Measurements from ENCODE around the gene DNAJC18. TPM values are rescaled to one million over a fixed set of nuclear protein-coding genes. Genes with fewer than 3 reads are reported as not detected.

The DNAJC18 gene
- total and polyA plus RNA-seq, 12 donors, result 3.4 to 21.1 (median 13.7) TPM

DNA sequence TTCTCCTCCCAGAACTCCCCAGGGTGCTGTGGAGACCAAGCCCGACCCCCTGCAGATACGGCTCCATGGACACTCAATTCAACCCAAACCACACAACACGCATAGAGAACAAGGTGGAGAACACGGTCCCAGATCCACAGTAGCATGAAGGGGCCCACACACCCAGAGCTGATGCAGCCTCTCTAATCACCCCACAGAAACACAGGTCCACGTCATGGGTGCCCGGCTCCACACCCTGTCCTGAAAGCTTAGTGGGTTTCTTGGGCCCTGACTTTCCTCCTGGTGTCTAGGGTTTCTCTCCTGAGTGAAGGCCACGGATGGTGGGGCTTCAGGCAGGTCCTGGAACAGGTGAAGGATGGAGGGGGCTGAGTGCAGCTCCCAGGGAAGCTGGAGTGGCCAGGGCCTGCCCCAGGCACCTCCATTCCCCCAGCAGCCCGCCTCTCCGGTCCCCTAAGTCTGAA lies 54.7 kb downstream of the DNAJC18 start:
- peaks cover 0 to 45% (median 33%) of the 10 kb centered on the region in 9 donors for H3K4me1 ChIP-seq
- H3K27ac ChIP-seq, result peak overlapping the region; percentile 46 to 86 (median 74)
- ATAC-seq (peak in 1 of 8 donors; percentile 8), DNase-seq (no peak)
- H3K4me3 ChIP-seq, result peak overlapping the region in 8 of 10 donors; percentile 25 to 55 (median 46)
- no peaks in the 10 kb centered on the region for H3K9me3 ChIP-seq
- H3K27me3 ChIP-seq, result no peaks in the 10 kb centered on the region
- intact Hi-C loops (cut with DNase I), result no loop called here
- WGBS, 2 donors, result 78 to 87% methylated on average over 9 of the region's 9 CpGs
- TF ChIP-seq, protein P1, sequence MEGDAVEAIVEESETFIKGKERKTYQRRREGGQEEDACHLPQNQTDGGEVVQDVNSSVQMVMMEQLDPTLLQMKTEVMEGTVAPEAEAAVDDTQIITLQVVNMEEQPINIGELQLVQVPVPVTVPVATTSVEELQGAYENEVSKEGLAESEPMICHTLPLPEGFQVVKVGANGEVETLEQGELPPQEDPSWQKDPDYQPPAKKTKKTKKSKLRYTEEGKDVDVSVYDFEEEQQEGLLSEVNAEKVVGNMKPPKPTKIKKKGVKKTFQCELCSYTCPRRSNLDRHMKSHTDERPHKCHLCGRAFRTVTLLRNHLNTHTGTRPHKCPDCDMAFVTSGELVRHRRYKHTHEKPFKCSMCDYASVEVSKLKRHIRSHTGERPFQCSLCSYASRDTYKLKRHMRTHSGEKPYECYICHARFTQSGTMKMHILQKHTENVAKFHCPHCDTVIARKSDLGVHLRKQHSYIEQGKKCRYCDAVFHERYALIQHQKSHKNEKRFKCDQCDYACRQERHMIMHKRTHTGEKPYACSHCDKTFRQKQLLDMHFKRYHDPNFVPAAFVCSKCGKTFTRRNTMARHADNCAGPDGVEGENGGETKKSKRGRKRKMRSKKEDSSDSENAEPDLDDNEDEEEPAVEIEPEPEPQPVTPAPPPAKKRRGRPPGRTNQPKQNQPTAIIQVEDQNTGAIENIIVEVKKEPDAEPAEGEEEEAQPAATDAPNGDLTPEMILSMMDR (IDR thresholded peaks at IDR 0.05), result no peak
- peaks cover 0 to 3% (median 0%) of the 10 kb centered on the region in 9 donors for H3K36me3 ChIP-seq

DNA sequence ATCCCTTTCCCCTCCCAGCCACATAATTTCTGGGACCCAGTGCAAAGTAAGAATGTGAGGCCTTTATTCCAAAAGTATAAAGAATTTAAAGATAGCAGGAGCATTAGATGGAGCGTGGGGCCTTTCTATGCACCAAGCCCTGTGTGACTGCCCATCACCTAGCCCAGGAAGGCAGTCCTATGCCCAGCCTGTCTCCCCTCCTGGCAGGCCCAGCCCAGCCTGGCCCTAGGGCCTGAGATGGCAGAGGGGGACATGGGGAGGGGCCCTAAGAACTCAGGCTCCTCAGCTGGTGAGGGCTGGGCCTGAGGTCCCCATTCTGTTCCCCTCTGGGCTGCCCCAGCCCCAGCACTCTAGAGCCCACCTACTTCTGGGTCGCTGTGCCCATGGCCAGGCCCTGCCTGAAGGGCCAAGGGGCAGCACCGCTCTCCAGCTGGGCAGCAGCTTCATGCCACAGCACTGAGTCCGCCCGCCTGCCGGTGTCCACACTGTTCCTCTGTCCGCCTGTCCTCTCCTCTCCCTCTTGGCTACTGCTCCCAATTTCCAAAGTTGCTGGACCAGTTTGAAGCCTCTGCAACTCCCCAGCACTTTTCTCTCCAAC lies 55.2 kb downstream of the DNAJC18 start:
- H3K27ac ChIP-seq, result peak overlapping the region in 5 of 10 donors; percentile 72 to 86 (median 78)
- 86 to 90% methylated on average over 7 of the region's 7 CpGs for WGBS, 2 donors
- TF ChIP-seq, protein P1 (IDR thresholded peaks at IDR 0.05), result no peak
- DNase-seq (no peak), ATAC-seq (no peak)
- H3K4me1 ChIP-seq, result peaks cover 0 to 43% (median 27%) of the 10 kb centered on the region in 9 donors
- H3K9me3 ChIP-seq, result no peaks in the 10 kb centered on the region
- H3K36me3 ChIP-seq, result no peaks in the 10 kb centered on the region
- no peak overlapping the region for H3K4me3 ChIP-seq
- no peaks in the 10 kb centered on the region for H3K27me3 ChIP-seq
- intact Hi-C loops (cut with DNase I), result no loop called here

DNA sequence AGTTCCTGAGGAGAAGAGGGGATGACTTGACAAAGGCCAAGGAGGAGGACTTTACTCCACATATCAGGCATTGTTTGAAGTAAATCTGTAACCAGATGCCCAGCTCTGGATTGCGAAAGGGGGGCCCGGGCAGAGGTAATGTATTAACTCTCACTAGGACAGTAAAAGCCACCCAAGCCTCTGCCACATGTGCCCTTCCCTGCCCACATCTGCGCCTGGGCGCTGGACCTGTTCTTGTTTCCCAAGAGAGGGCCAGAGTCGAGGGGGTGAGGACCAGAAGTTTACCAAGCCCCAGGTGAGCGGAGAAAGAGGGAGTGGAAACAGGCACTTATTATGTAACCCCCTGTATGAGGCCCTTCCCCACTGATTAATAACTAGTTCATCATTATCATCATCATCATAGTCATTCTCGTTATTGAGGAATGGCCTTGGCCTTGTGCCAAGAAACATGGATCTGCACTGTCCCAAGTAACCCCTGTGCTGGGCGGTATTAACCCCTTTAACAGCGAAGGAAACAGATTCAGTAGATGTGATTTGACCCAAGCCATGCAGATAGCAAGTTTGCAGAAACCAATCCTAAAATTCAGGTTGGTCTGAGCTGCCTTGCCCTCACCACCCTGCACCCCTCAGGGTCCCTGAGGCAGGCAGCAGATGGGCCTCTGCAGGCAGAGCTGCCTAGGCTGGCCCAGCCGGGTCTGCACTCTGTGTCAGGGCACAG lies 55.9 kb downstream of the DNAJC18 start, which contains the start of gene SLC23A1:
Gene SLC23A1 (minus strand): TSS at position 23 of the 718 bp plus-strand sequence. CDS start 44 bp downstream, outside the sequence.
- intact Hi-C loops (cut with DNase I), result no loop called here
- Histone ChIP-seq H3K27me3 (no peaks in the 10 kb centered on the region), H3K27ac (peak within 1 kb of the TSS in 3 of 10 donors; percentile 72 to 86 (median 78)), H3K4me3 (no peak within 1 kb of the TSS), H3K4me1 (peaks cover 0 to 36% (median 21%) of the 10 kb centered on the region in 9 donors), H3K36me3 (no peaks in the 10 kb centered on the region), H3K9me3 (no peaks in the 10 kb centered on the region)
- TF ChIP-seq, protein P1 (IDR thresholded peaks at IDR 0.05), result no peak
- no peak for DNase-seq
- ATAC-seq, result no peak
- 76 to 77% methylated on average over 10 of the region's 10 CpGs for WGBS, 2 donors

DNA sequence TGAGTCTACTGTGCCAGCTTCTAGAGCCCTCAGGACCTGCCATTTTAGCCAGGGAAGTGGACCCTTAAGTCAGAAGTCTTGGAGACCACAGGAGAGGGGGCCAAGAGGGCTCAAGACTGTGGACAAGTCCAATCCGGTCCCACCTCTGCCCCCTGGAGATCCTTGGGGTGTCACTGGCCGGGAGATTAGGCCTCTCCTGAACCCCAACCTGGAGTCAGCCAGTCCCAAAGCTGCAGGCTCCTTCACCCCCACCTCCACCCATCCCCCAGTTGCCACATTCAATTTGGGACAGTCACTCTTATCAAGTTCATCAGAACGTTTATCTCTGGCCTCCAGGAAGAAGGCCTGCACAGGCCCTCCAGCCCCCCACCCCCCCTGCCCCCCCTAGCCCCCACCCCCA lies 56.5 kb downstream of the DNAJC18 start:
- Histone ChIP-seq H3K36me3 (peaks cover 0 to 5% (median 0%) of the 10 kb centered on the region in 9 donors), H3K9me3 (no peaks in the 10 kb centered on the region), H3K27ac (no peak overlapping the region), H3K4me3 (no peak overlapping the region), H3K4me1 (peaks cover 0 to 30% (median 14%) of the 10 kb centered on the region in 9 donors), H3K27me3 (no peaks in the 10 kb centered on the region)
- intact Hi-C loops (cut with DNase I), result no loop called here
- DNase-seq (no peak), ATAC-seq (no peak)
- TF ChIP-seq, protein P1 (IDR thresholded peaks at IDR 0.05), result no peak
- 57 to 70% methylated on average over 3 of the region's 3 CpGs for WGBS, 2 donors
